Neural cell (in vitro differentiated cells): ENCODE results near the gene AVL9.

Source experiments
- EP300 ChIP-seq: fragments of 450-650 bp; conservative IDR thresholded peaks from 2 replicates; pipeline ENCODE4 v1.6.1; 2014; ENCODE audit warnings: antibody characterized with exemption, mild to moderate bottlenecking, moderate library complexity; ENCODE audit not compliant: poor library complexity, severe bottlenecking
- EZH2 ChIP-seq: fragments of 200-600, 300-800 bp; shearing (Covaris generic), sonication (generic); IDR thresholded peaks from 2 replicates; pipeline ENCODE4 v1.6.1; 2014; ENCODE audit warnings: antibody characterized with exemption, low read length, borderline replicate concordance, mild to moderate bottlenecking; ENCODE audit not compliant: insufficient read depth, poor library complexity, severe bottlenecking
- MXI1 ChIP-seq: fragments of 450-650 bp; conservative IDR thresholded peaks from 2 replicates; pipeline ENCODE4 v1.6.1; 2014; ENCODE audit warnings: antibody characterized with exemption, mild to moderate bottlenecking; ENCODE audit not compliant: poor library complexity, severe bottlenecking
- TAF1 ChIP-seq: IDR thresholded peaks from 2 replicates; pipeline ENCODE4 v1.6.1; 2012; ENCODE audit warnings: low read depth
- TF ChIP-seq, protein P1 (sequence below): fragments of 450-650 bp; IDR thresholded peaks from 2 replicates; pipeline ENCODE4 v1.5.1; 2014; ENCODE audit warnings: antibody characterized with exemption, mild to moderate bottlenecking, moderate library complexity; ENCODE audit not compliant: poor library complexity, severe bottlenecking

DNA sequence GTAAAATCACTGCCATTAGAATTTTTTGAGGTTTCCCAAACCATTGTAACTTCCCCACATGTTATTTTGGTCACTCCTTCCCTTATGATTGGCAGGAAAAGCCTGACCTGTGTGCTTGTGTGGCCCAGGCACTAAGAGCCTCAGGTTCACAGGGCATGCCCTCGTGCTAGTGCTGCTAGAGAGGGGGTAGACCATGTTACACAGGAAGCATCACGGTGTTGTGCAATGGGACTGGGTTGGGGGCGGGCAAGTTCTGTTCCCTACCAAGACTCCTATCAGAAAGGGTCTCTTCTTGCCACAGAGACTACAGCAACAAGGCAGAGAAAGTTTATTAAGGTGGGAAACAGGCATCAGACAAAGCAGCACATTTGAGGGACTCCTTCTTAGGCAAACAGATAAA is 37.3 kb upstream of the AVL9 start:
- TF ChIP-seq EZH2 (no peak), MXI1 (no peak), EP300 (no peak), TAF1 (no peak)
- TF ChIP-seq, protein P1, sequence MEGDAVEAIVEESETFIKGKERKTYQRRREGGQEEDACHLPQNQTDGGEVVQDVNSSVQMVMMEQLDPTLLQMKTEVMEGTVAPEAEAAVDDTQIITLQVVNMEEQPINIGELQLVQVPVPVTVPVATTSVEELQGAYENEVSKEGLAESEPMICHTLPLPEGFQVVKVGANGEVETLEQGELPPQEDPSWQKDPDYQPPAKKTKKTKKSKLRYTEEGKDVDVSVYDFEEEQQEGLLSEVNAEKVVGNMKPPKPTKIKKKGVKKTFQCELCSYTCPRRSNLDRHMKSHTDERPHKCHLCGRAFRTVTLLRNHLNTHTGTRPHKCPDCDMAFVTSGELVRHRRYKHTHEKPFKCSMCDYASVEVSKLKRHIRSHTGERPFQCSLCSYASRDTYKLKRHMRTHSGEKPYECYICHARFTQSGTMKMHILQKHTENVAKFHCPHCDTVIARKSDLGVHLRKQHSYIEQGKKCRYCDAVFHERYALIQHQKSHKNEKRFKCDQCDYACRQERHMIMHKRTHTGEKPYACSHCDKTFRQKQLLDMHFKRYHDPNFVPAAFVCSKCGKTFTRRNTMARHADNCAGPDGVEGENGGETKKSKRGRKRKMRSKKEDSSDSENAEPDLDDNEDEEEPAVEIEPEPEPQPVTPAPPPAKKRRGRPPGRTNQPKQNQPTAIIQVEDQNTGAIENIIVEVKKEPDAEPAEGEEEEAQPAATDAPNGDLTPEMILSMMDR: no peak
